ENCODE data around the gene ADARB2.

The ADARB2 gene

GRCh38 chr10:1660815-1661214, 76.5 kb downstream of the ADARB2 start:
- DNase-seq: peak; percentile 59

- no peak for DNase-seq
These were observed 76.9 kb downstream of the ADARB2 start for GRCh38 chr10:1660386-1660785.

GRCh38 chr10:1659221-1659791, 78.0 kb downstream of the ADARB2 start:
- peak; percentile 23 for DNase-seq

GRCh38 chr10:1658658-1659057, 78.7 kb downstream of the ADARB2 start:
- DNase-seq: peak; percentile 22

- DNase-seq: peak; percentile 50
These were observed 79.8 kb downstream of the ADARB2 start for GRCh38 chr10:1657479-1657878.

GRCh38 chr10:1655367-1655766, 82.0 kb downstream of the ADARB2 start:
- no peak for DNase-seq

GRCh38 chr10:1654811-1655356, 82.4 kb downstream of the ADARB2 start:
- DNase-seq: peak; percentile 41

- peak; percentile 38 for DNase-seq
These were observed 83.1 kb downstream of the ADARB2 start for GRCh38 chr10:1654247-1654646.

GRCh38 chr10:1653321-1653720, 84.0 kb downstream of the ADARB2 start:
- no peak for DNase-seq

GRCh38 chr10:1652151-1652550, 85.2 kb downstream of the ADARB2 start:
- DNase-seq: no peak

- DNase-seq: no peak
These were observed 85.9 kb downstream of the ADARB2 start for GRCh38 chr10:1651270-1651966.

GRCh38 chr10:1650542-1651269, 86.6 kb downstream of the ADARB2 start:
- DNase-seq: no peak

GRCh38 chr10:1648648-1649047, 88.7 kb downstream of the ADARB2 start:
- DNase-seq: no peak

GRCh38 chr10:1646332-1646731, 91.0 kb downstream of the ADARB2 start:
- no peak for DNase-seq

- no peak for DNase-seq
These were observed 91.4 kb downstream of the ADARB2 start for GRCh38 chr10:1645896-1646295.

GRCh38 chr10:1644191-1644711, 93.1 kb downstream of the ADARB2 start:
- no peak for DNase-seq

- DNase-seq: no peak
These were observed 93.5 kb downstream of the ADARB2 start for GRCh38 chr10:1643908-1644179.

- DNase-seq: peak; percentile 85
These were observed 94.0 kb downstream of the ADARB2 start for GRCh38 chr10:1643161-1643907.

GRCh38 chr10:1642600-1643160, 94.6 kb downstream of the ADARB2 start:
- DNase-seq: no peak

- no peak for DNase-seq
These were observed 95.9 kb downstream of the ADARB2 start for GRCh38 chr10:1641402-1641801.

- no peak for DNase-seq
These were observed 98.4 kb downstream of the ADARB2 start for GRCh38 chr10:1638889-1639419.

- DNase-seq: no peak
These were observed 102.0 kb downstream of the ADARB2 start for GRCh38 chr10:1635340-1635739.

GRCh38 chr10:1634239-1634638, 103.1 kb downstream of the ADARB2 start:
- no peak for DNase-seq

All from islet precursor cell (in vitro differentiated cells).